B cell (primary cell): ENCODE results near the gene LRRC3. TPM values are rescaled to one million over a fixed set of nuclear protein-coding genes. Genes with fewer than 3 reads are reported as not detected.

ENCODE experiments used
- ATAC-seq: fragments of 200-7000 bp; cut with Tn5 transposase; one replicate; pipeline ENCODE4 v1.10.0; 2021; ENCODE audit warnings: low read depth, mild to moderate bottlenecking, moderate number of reproducible peaks, moderate library complexity
- CTCF ChIA-PET: fragments of 350-600 bp; sonication (Branson Sonifier 250); formaldehyde crosslinking; loops from one replicate; lab custom pipeline; 2021; ENCODE audit warnings: antibody characterized with exemption, inconsistent platforms; lab: Charles Lee
- POLR2A ChIA-PET: fragments of 350-600 bp; sonication (Branson Sonifier 250); formaldehyde crosslinking; loops from one replicate; lab custom pipeline; 2021; ENCODE audit warnings: antibody characterized with exemption; lab: Charles Lee
- DNase-seq: peaks from one replicate; pipeline ENCODE4 v3.0.0; 2013
- H2AFZ ChIP-seq: 2 replicates; pipeline ENCODE4 v1.6.1; 2012; ENCODE audit warnings: mild to moderate bottlenecking, low read depth, low read length; ENCODE audit not compliant: insufficient read depth, poor library complexity, severe bottlenecking
- H3K27ac ChIP-seq, 2 donors: 1 replicate in 1 of 2; 2 replicates in 1 of 2; pipeline ENCODE4 v1.5.1; 2012 to 2013; ENCODE audit warnings: low read length in 2 of 2, mild to moderate bottlenecking in 2 of 2, moderate library complexity in 1 of 2
- H3K27me3 ChIP-seq, 4 experiments: fragments of 200-600 bp in 1 of 4; sonication (generic) in 1 of 4; replicated peaks in 1 of 4; 1 replicate in 2 of 4; 2 replicates in 2 of 4; pipeline versions ENCODE4 v1.6.1 to v1.7.0; 2013 to 2016; ENCODE audit warnings: low read length in 3 of 4, mild to moderate bottlenecking in 2 of 4, mixed read lengths in 1 of 4, moderate library complexity in 1 of 4; ENCODE audit not compliant: insufficient read depth in 4 of 4, control insufficient read depth in 3 of 4; ENCODE audit errors: control extremely low read depth in 1 of 4
- H3K36me3 ChIP-seq, 2 experiments: replicated peaks in 1 of 2; 1 replicate in 1 of 2; 2 replicates in 1 of 2; pipeline versions ENCODE4 v1.6.1 to v1.7.1; 2013; ENCODE audit warnings: low read length in 1 of 2; ENCODE audit not compliant: insufficient read depth in 2 of 2, control insufficient read depth in 1 of 2; ENCODE audit errors: control extremely low read depth in 1 of 2, extremely low read depth in 1 of 2
- H3K4me1 ChIP-seq, 2 donors: fragments of 200-600 bp in 1 of 2; sonication (generic) in 1 of 2; 1 replicate in 1 of 2; 2 replicates in 1 of 2; pipeline versions ENCODE4 v1.5.1 to v1.6.1; 2013 to 2017; ENCODE audit warnings: low read length in 2 of 2; ENCODE audit not compliant: control insufficient read depth in 2 of 2, insufficient read depth in 2 of 2
- H3K4me2 ChIP-seq: replicated peaks from 2 replicates; pipeline ENCODE3; 2012; ENCODE audit warnings: mild to moderate bottlenecking, low read depth, low read length; ENCODE audit not compliant: poor library complexity, severe bottlenecking
- H3K4me3 ChIP-seq, 5 experiments: fragments of 200-600 bp in 1 of 5; sonication (generic) in 1 of 5; 1 replicate in 3 of 5; 2 replicates in 2 of 5; pipeline versions ENCODE4 v1.5.1 to v1.7.0; 2011 to 2016; ENCODE audit warnings: low read length in 4 of 5, mild to moderate bottlenecking in 4 of 5, low read depth in 2 of 5, control low read depth in 1 of 5, moderate library complexity in 1 of 5; ENCODE audit not compliant: insufficient read depth in 1 of 5; ENCODE audit errors: control extremely low read depth in 1 of 5, extremely low read depth in 1 of 5
- H3K79me2 ChIP-seq: fragments of 200-600 bp; sonication (generic); one replicate; pipeline ENCODE4 v1.6.0; 2016; ENCODE audit warnings: low read length; ENCODE audit not compliant: control insufficient read depth, insufficient read depth
- H3K9ac ChIP-seq: fragments of 200-600 bp; sonication (generic); 2 replicates; pipeline ENCODE4 v1.6.1; 2017; ENCODE audit warnings: mild to moderate bottlenecking, low read length, moderate library complexity
- H3K9me3 ChIP-seq, 3 donors: one replicate each; pipeline versions ENCODE4 v1.6.1 to v1.7.1; 2013; ENCODE audit warnings: low read length in 2 of 3; ENCODE audit not compliant: control insufficient read depth in 2 of 3, insufficient read depth in 1 of 3; ENCODE audit errors: control extremely low read depth in 1 of 3
- H4K20me1 ChIP-seq: 2 replicates; pipeline ENCODE4 v1.6.0; 2012; ENCODE audit warnings: mild to moderate bottlenecking, low read length; ENCODE audit not compliant: insufficient read depth, control insufficient read depth, poor library complexity, severe bottlenecking
- H3K27ac Mint-ChIP-seq: one replicate; pipeline ENCODE4 v1.8.0; 2021; ENCODE audit warnings: mixed read lengths
- H3K27me3 Mint-ChIP-seq: one replicate; pipeline ENCODE4 v1.8.0; 2021; ENCODE audit warnings: mixed read lengths
- H3K4me1 Mint-ChIP-seq: one replicate; pipeline ENCODE4 v1.8.0; 2021; ENCODE audit warnings: mixed read lengths
- H3K4me3 Mint-ChIP-seq: one replicate; pipeline ENCODE4 v1.8.0; 2021; ENCODE audit warnings: mixed read lengths
- H3K9me3 Mint-ChIP-seq: one replicate; pipeline ENCODE4 v1.8.0; 2022; ENCODE audit warnings: mixed read lengths; ENCODE audit not compliant: insufficient read depth
- WGBS: methylation state at CpG from one replicate; pipeline ENCODE4 v1.1.5; 2013; ENCODE audit warnings: missing lambda C conversion rate; ENCODE audit not compliant: insufficient coverage; 5-methylcytosine and 5-hydroxymethylcytosine counted together
- intact Hi-C: fragments of 100-400 bp; cut with micrococcal nuclease; formaldehyde crosslinking; loops from one replicate; pipeline ENCODE4 v1.10.0; 2022
- polyA plus RNA-seq: library from polyadenylated mRNA; depleted of rRNA; stranded (reverse); fragments of >200 nt; gene quantifications from 2 replicates; pipeline ENCODE4 v1.2.3, GENCODE V29; 2012
- total RNA-seq, 2 donors: library from RNA; stranded (reverse); fragments of 120-200 nt in 1 of 2; gene quantifications; 1 replicate in 1 of 2; 2 replicates in 1 of 2; pipeline versions ENCODE4 v1.2.3 to v1.2.4, GENCODE V29; 2013 to 2022
- TF ChIP-seq, protein P1 (sequence below): fragments of 200-600 bp; IDR thresholded peaks from one replicate; pipeline ENCODE4 v1.8.0; 2022; ENCODE audit warnings: antibody characterized with exemption, mild to moderate bottlenecking

The LRRC3 gene
- total and polyA plus RNA-seq, 2 donors (not counting 1 experiment from before 2014, with no cell fraction given): 0.46 to 3.3 TPM

DNA sequence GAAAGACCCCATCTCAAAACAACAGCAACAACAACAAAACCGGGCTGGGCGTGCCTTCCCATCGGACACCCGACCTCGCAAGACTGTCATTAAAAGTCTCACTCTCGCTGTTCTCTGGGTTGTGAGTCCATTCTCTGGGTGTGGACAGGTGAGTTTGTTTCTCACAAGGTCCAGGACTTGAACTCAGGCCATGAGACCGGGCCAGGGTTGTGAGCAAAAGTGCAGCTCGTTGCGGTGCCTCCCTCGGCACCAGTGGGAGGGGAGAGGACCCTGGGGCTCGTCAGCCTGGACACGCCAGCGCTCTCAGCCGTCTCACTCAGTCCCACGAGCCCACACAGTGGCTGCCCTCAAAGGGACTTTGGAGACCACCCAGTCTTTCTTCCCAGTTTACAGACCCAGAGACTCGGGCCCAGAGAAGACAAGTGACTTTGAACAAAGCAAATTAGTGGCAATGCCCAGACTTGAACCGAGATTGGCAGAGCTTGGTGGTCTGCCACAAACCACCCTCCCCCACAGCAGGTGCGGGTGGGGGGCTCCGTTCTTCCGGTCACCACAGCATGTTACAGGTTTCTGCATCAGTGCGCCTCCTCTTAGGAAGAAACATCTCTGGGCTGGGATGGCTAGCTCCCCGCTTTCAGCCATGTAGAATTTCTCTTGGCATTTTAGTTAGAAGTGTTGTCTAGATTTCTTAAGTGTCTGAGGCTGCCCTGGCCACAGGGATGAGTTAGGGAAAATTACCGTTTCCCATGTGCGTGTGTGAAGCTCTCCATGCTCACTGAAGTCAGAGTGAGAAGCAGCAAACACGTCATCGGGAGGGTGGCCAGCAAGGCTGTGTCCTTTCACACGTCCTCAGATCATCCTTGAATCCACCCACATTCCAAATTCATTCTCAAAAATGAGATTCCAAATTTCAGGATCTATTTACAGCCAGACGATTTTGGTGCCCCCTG is 28.3 kb downstream of the LRRC3 start:
- no peak overlapping the region for H3K4me3 Mint-ChIP-seq
- no peak overlapping the region for H3K9ac ChIP-seq

More for the DNA sequence above, 28.3 kb downstream of the LRRC3 start:
- H3K27ac ChIP-seq: no peak overlapping the region
- CTCF ChIA-PET: no interaction called here
- peaks cover 0 to 6% (median 0%) of the 10 kb centered on the region in 4 experiments for H3K27me3 ChIP-seq
- ATAC-seq (no peak), DNase-seq (no peak)
- H3K4me1 Mint-ChIP-seq: peaks cover 2% of the 10 kb centered on the region
- no peaks in the 10 kb centered on the region for H3K9me3 Mint-ChIP-seq
- 80% methylated on average over 22 of the region's 28 CpGs for WGBS
- H3K4me2 ChIP-seq: no peak overlapping the region
- no peak overlapping the region for H3K27ac Mint-ChIP-seq
- TF ChIP-seq, protein P1, sequence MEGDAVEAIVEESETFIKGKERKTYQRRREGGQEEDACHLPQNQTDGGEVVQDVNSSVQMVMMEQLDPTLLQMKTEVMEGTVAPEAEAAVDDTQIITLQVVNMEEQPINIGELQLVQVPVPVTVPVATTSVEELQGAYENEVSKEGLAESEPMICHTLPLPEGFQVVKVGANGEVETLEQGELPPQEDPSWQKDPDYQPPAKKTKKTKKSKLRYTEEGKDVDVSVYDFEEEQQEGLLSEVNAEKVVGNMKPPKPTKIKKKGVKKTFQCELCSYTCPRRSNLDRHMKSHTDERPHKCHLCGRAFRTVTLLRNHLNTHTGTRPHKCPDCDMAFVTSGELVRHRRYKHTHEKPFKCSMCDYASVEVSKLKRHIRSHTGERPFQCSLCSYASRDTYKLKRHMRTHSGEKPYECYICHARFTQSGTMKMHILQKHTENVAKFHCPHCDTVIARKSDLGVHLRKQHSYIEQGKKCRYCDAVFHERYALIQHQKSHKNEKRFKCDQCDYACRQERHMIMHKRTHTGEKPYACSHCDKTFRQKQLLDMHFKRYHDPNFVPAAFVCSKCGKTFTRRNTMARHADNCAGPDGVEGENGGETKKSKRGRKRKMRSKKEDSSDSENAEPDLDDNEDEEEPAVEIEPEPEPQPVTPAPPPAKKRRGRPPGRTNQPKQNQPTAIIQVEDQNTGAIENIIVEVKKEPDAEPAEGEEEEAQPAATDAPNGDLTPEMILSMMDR: no peak
- peaks cover 3 to 8% (median 5%) of the 10 kb centered on the region in 3 donors for H3K9me3 ChIP-seq
- H3K36me3 ChIP-seq: no peaks in the 10 kb centered on the region
- H4K20me1 ChIP-seq: no peaks in the 10 kb centered on the region
- H3K4me3 ChIP-seq: no peak overlapping the region
- POLR2A ChIA-PET: no interaction called here
- H2AFZ ChIP-seq: no peak overlapping the region
- intact Hi-C loops: loop anchor here (10.0 kb wide), 2 partner anchors 129 to 669 kb away; partner anchors contain the start of gene TRPM2
- H3K27me3 Mint-ChIP-seq: peaks cover 5% of the 10 kb centered on the region
- peaks cover 0 to 5% of the 10 kb centered on the region in 2 donors for H3K4me1 ChIP-seq
- no peaks in the 10 kb centered on the region for H3K79me2 ChIP-seq
